Mucosa of descending colon (tissue), 3 donors: ENCODE data around the gene TRAPPC8. TPM values are rescaled to one million over a fixed set of nuclear protein-coding genes. Genes with fewer than 3 reads are reported as not detected.
"Not testable (repeated sequence)": the region's sequence is repeated elsewhere in the genome, so short reads cannot be mapped to it uniquely, and the experiment has no call there.

Source experiments
- ATAC-seq: fragments of 200-7000 bp; cut with Tn5 transposase; one replicate; pipeline ENCODE4 v1.9.1; 2020; ENCODE audit warnings: mild to moderate bottlenecking, moderate library complexity
- DNase-seq, 3 donors: peaks; one replicate each; pipeline ENCODE4 v3.0.0-alpha.2; 2020
- H3K36me3 ChIP-seq: fragments of 200-600 bp; one replicate; pipeline ENCODE4 v1.8.0; 2021; ENCODE audit warnings: low read depth, mild to moderate bottlenecking
- H3K4me1 ChIP-seq: fragments of 200-600 bp; one replicate; pipeline ENCODE4 v1.8.0; 2021; ENCODE audit warnings: low read depth, mild to moderate bottlenecking
- H3K4me3 ChIP-seq: fragments of 200-600 bp; one replicate; pipeline ENCODE4 v1.8.0; 2021; ENCODE audit warnings: mild to moderate bottlenecking
- H3K9me3 ChIP-seq: fragments of 200-600 bp; one replicate; pipeline ENCODE4 v1.8.0; 2021; ENCODE audit warnings: mild to moderate bottlenecking
- CTCF ChIP-seq: fragments of 200-600 bp; IDR thresholded peaks from one replicate; pipeline ENCODE4 v1.8.0; 2022; ENCODE audit warnings: antibody characterized with exemption, mild to moderate bottlenecking
- intact Hi-C, 2 donors: fragments of 100-400 bp; cut with DNase I in 1 of 2; cut with micrococcal nuclease in 1 of 2; formaldehyde crosslinking; loops; one replicate each; pipeline versions ENCODE4 v1.11.0 to v1.11.1; 2022; cut with DNase I, micrococcal nuclease
- total RNA-seq, 3 donors: library from RNA; stranded (reverse); fragmentation: NEBNext Ultra II Directional in 2 of 3; extraction: Animal tissue kit (Norgen Biotek cat#: 25700) in 2 of 3; gene quantifications; one replicate each; pipeline versions ENCODE4 v1.2.1 to v1.2.4, GENCODE V29; 2021 to 2023
- donor health status: DM: no; HTN: no; CAD: no; lungs with moderate emphysema.
- donor health status: DM: no; HTN: no; CAD: no.
- donor health status: DM: no; HTN: yes; CAD: no.

Gene TRAPPC8
- total RNA-seq, 3 donors from 2014 or later: 42.6 to 51.4 (median 51.2) TPM

GRCh38 chr18:31837879-31838278 lies 105.0 kb downstream of the TRAPPC8 start:
- ATAC-seq (no peak), DNase-seq (no peak)
- Histone ChIP-seq H3K4me3 (no peak overlapping the region), H3K4me1 (no peaks in the 10 kb centered on the region), H3K9me3 (no peaks in the 10 kb centered on the region), H3K36me3 (no peaks in the 10 kb centered on the region)
- TF ChIP-seq CTCF: no peak
- intact Hi-C loops: no loop called here

DNA sequence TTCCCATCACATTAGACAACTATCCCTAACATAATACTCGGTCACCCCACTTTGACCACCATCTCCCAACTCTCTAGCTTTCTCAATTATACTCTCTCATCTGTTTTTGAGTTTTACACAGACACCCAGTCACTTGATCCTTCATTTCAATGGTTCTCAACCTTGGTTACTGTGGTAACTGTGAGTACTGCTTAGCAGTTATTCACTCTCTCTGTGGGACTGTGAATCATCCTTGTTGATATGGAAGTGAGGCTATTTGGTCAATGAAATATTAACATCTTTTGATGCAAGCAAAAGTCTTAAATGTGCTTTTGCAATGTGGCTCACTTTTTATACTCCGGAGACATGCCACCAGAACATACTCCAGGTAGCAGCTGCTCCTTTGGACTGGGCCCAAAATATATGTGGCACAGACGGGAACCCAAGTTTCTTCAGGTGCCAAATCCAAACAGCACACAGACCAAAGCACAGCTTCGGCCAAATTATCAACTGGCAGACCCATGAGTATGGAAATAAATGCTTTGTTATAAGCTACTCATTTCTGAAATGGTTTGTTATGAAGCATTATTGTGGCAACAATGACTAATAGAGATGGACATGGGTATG lies 107.3 kb downstream of the TRAPPC8 start:
- no peaks in the 10 kb centered on the region for H3K36me3 ChIP-seq
- H3K9me3 ChIP-seq: no peaks in the 10 kb centered on the region
- DNase-seq (no peak), ATAC-seq (no peak)
- intact Hi-C loops: no loop called here
- H3K4me3 ChIP-seq: no peak overlapping the region
- TF ChIP-seq CTCF: no peak
- H3K4me1 ChIP-seq: no peaks in the 10 kb centered on the region

- no peaks in the 10 kb centered on the region for H3K36me3 ChIP-seq
- TF ChIP-seq CTCF: no peak
- ATAC-seq: no peak
- no peak for DNase-seq
- no peaks in the 10 kb centered on the region for H3K4me1 ChIP-seq
- no peaks in the 10 kb centered on the region for H3K9me3 ChIP-seq
- intact Hi-C loops: no loop called here
- no peak overlapping the region for H3K4me3 ChIP-seq
Measured at GRCh38 chr18:31831903-31832302, 111.0 kb downstream of the TRAPPC8 start.

GRCh38 chr18:31830686-31831085 lies 112.2 kb downstream of the TRAPPC8 start:
- DNase-seq (no peak), ATAC-seq (no peak)
- TF ChIP-seq CTCF: no peak
- intact Hi-C loops: no loop called here
- no peaks in the 10 kb centered on the region for H3K4me1 ChIP-seq
- H3K36me3 ChIP-seq: no peaks in the 10 kb centered on the region
- H3K4me3 ChIP-seq: no peak overlapping the region
- no peaks in the 10 kb centered on the region for H3K9me3 ChIP-seq

DNA sequence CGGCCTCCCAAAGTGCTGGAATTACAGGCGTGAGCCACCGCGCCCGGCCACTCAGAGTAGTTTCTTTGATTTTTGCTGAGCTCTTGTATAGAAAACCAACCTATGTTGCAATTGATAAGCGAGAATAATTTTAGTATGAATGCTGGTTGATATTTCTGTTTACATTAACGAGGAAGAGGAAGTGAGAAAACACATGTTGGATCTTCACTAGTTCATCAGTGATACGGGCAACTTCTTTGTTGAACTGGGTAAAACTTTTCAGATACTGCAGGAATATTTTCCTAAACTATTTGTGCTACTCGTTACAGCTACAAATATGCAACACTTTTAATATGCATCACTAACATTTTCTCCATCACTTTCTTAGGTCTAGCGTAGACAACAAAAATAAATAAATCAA lies 114.3 kb downstream of the TRAPPC8 start:
- H3K4me1 ChIP-seq: no peaks in the 10 kb centered on the region
- H3K36me3 ChIP-seq: no peaks in the 10 kb centered on the region
- TF ChIP-seq CTCF: no peak
- intact Hi-C loops: no loop called here
- H3K4me3 ChIP-seq: no peak overlapping the region
- no peaks in the 10 kb centered on the region for H3K9me3 ChIP-seq
- ATAC-seq (no peak), DNase-seq (no peak)

- ATAC-seq, DNase-seq, intact Hi-C loops, H3K9me3 ChIP-seq, H3K4me1 ChIP-seq, H3K4me3 ChIP-seq, H3K36me3 ChIP-seq: not testable (repeated sequence)
Measured at GRCh38 chr18:31826673-31827325, 116.1 kb downstream of the TRAPPC8 start.
